HG02763 (cell line): Measurements from ENCODE around the gene SLC51A.

ENCODE experiments used
- ATAC-seq: cut with Tn5 transposase; IDR thresholded peaks from one replicate; pipeline ENCODE4 v1.9.1; 2021; ENCODE audit warnings: mild to moderate bottlenecking, moderate library complexity; ENCODE audit not compliant: unreplicated experiment

SLC51A gene

DNA sequence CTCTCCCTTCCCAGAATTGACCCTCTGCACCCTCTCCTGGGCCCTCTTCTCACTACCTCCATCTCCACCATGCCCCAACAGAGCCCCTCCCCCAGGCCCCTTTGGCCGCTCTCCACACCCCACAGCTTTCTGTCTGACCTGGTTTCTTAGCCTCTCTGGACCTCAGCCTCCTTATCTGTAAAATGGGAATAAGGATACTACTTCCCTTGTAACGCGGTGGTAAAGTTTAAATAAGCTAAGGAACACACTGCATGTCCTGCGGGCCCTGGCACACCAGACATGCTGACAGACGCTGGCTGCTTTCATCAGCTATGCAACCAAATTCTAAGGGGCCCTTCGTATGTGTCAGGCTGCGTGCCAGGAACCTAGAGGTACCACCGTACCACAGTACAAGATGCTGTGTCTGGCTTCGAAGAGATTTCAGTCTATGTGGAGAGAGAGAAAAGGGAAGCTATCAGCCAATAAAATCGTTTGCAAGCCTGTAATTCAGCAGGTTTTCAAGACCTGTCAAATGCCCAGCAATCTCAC is 777 bp upstream of the SLC51A start:
- no peak for ATAC-seq

- no peak for ATAC-seq
Observed at GRCh38 chr3:196216681-196217211, 412 bp downstream of the SLC51A start.

GRCh38 chr3:196217307-196218154 is 1.2 kb downstream of the SLC51A start:
- ATAC-seq: no peak

DNA sequence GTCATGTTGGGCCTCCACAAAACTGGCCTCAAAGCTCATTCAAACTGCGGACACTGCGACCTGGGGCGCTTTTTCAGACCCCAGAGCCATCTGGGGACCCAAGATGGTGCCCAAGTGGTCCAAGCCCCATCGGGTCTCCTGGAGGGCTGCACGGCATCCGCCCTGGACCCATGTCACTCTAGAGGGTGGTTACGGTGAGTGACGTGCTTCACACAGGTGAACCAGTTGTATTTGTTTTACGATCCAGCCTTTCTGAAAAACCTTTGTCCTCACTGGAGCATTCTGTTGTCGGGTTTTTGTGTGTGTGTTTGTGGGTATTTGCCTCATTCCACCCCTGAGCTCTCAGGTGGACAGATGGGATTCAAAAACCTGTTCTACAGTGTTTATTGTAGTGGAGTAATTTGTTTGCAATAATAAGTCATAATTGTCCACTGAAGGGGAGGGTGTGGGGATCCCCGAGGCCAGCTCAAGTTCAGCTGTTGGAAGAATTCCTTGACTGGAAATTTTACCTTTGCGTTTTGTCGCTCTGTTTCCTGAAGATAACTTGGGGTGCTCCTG is 1.9 kb downstream of the SLC51A start:
- no peak for ATAC-seq

- ATAC-seq: no peak
Observed at GRCh38 chr3:196219194-196219969, 3.0 kb downstream of the SLC51A start.

DNA sequence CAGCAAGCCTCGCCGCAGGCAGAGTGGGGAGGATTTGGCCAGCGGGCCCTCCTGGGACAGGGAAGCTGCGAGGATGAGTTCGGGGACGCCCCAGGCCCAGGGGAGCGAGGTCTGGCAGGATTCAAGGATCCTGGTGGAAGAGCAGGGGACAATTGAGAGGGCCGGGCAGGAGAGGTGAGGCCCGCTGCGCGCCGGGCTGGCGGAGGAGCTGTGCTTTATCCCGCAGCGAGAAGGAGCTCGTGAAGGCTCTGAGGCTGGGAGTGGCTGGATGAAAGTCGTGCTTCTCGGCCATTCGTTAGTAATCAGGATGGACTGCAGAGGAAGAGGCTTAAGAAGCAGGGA is 3.6 kb downstream of the SLC51A start:
- no peak for ATAC-seq

- ATAC-seq: no peak
Observed at GRCh38 chr3:196220587-196220986, 4.3 kb downstream of the SLC51A start.

GRCh38 chr3:196220991-196221390 is 4.7 kb downstream of the SLC51A start:
- ATAC-seq: no peak

GRCh38 chr3:196222876-196223595 is 6.7 kb downstream of the SLC51A start:
- ATAC-seq: no peak

DNA sequence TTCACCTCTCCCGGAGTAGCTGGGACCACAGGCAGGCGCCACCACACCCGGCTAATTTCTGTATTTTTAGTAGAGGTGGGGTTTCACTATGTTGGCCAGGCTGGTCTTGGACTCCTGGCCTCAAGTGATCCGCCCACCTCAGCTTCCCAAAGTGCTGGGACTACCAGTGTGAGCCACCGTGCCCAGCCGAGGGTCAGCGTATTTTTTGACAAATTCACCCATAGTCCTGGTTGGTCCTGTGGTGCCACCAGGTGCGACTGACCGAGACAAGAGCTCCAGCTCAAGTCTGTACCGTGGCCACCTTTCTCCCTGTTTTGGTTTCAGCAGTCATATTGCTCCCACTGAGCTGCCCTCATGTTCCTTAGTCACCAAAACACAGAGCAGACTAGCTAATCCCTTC is 8.8 kb downstream of the SLC51A start:
- no peak for ATAC-seq

DNA sequence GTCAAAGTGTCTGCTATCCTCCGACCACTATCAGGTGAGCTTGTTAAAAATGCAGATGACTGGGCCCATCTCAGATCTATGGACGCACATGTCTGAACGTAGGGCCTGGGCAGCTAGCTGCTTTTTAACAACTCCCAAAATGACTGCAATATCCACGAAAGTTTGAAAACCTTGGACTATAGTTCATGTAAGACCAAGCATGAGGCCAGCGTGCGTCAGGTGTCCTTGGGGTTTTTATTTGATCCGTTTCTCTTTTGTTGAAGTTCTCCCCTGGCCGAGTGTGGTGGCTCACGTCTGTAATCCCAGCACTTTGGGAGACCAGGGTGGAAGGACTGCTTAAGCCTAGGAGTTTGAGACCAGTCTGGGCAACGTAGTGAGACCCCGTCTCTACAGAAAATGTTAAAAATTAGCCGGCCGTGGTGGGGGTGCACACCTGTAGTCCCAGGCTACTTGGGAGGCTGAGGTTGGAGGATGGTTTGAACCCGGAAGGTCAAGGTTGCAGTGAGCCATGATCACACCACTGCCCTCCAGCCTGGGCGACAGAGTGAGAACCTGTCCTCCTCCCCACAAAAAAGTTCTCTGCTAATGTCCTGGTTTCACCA is 9.5 kb downstream of the SLC51A start:
- ATAC-seq: no peak

DNA sequence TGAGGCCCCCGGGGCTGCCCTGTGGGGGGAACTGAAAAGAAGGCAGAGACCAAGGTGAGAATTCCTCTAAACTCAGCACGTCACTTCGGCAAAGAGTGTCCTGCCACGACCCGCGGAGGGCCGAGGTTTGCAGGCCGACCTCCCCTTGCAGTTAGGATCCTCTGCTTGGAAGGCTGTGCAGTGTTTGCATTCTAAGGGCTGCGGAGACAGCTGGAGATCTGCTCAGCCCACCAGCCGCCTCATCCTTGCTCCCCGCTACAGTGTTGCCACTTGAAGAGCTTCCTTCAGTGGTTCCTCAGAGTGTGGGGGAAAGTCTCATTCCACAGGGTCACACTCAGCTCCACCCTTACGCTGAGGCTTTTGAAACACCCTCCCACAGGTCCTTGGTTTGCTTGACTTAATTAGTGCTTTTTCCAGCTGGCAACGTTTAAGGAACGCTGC is 10.8 kb downstream of the SLC51A start:
- no peak for ATAC-seq

DNA sequence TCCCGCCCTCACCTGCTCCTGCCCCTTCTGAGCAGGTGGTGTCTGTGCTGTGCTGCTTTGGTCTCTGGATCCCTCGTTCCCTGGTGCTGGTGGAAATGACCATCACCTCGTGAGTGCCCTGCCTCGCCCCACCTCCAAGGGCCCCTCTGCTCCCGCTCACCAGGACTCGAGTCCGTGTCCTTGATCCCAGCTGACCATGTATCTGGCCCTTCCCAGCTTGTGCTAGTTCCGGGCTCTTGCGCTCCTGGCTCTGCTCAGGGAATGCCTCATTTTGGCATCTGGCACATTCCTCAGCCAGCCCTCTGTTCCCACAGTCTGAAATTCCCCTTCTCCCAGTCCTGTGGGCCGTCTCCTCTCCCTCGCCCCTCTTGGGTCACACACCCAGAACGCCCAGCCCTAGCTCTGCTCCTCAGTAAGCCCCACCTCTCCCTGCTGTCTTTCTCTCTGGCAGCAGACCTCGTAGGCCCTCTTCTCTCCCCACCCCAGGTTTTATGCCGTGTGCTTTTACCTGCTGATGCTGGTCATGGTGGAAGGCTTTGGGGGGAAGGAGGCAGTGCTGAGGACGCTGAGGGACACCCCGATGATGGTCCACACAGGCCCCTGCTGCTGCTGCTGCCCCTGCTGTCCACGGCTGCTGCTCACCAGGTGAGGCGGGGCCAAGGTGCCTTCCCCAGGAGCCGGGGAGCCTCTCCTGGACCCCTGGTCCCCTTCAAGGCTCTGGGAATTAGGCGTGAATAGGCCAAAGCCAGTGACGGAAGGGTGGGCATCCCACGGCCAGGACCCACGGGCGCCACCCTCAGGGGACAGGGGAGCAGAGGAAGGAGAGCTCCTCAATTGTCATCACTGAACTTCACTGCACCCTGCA is 11.5 kb downstream of the SLC51A start:
- ATAC-seq: no peak

DNA sequence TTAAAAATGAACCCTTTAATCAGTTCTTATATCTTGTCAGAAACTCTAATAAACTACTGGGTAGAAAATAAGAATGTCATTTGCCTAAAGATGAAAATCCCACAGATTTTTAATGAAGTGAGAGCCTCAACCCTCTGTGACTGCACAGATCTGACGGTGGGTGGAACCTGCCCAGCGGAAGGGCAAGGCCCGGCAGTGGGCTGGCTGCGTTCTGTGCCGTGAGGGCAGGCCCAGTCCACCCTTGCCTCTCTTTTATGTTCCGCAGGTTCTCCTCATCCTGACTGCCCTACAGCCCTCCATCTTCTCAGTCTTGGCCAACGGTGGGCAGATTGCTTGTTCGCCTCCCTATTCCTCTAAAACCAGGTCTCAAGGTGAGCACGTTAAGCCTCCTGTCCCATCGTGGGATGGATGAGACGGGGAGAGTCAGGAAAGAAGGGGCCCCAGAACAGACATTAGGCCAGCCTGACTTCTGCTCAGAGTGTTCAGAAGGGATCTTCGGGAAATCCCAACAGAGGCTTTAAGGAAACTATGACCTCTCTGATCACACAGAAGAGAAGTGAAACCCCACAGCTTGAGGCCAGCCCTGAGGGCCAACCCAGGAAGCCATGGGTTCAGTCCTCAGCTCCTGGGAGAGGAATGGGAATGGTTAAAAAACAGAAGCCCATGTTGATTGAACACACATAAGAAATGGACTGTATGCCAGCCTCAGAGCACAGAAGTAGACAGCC is 16.0 kb downstream of the SLC51A start:
- ATAC-seq: no peak

GRCh38 chr3:196232882-196233251 is 16.5 kb downstream of the SLC51A start:
- no peak for ATAC-seq

GRCh38 chr3:196235452-196236122 is 19.3 kb downstream of the SLC51A start:
- no peak for ATAC-seq

GRCh38 chr3:196236223-196236622 is 19.9 kb downstream of the SLC51A start:
- no peak for ATAC-seq

- no peak for ATAC-seq
Observed at GRCh38 chr3:196237203-196237602, 20.9 kb downstream of the SLC51A start.
